Skeletal muscle tissue (tissue), 4 donors: ENCODE results near the gene CNTN5. TPM values are rescaled to one million over a fixed set of nuclear protein-coding genes. Genes with fewer than 3 reads are reported as not detected.

Source experiments
- H3K27ac ChIP-seq: one replicate; pipeline ENCODE4 v1.7.0; 2013; ENCODE audit warnings: mild to moderate bottlenecking, low read depth, low read length, inconsistent platforms
- H3K27me3 ChIP-seq, 3 donors: one replicate each; pipeline ENCODE4 v1.7.0; 2013; ENCODE audit warnings: low read length in 3 of 3; ENCODE audit not compliant: control insufficient read depth in 3 of 3, insufficient read depth in 3 of 3
- H3K36me3 ChIP-seq, 3 donors: one replicate each; pipeline ENCODE4 v1.7.0; 2013; ENCODE audit warnings: low read length in 3 of 3; ENCODE audit not compliant: control insufficient read depth in 3 of 3, insufficient read depth in 3 of 3
- H3K4me1 ChIP-seq, 3 donors: one replicate each; pipeline ENCODE4 v1.7.0; 2013; ENCODE audit warnings: low read length in 3 of 3, mild to moderate bottlenecking in 3 of 3; ENCODE audit not compliant: control insufficient read depth in 3 of 3, insufficient read depth in 3 of 3
- H3K4me3 ChIP-seq, 3 donors: one replicate each; pipeline ENCODE4 v1.7.0; 2013; ENCODE audit warnings: low read length in 3 of 3
- H3K9ac ChIP-seq, 3 donors: one replicate each; pipeline ENCODE4 v1.7.0; 2013; ENCODE audit warnings: low read length in 3 of 3, mild to moderate bottlenecking in 3 of 3, moderate library complexity in 2 of 3, low read depth in 1 of 3
- H3K9me3 ChIP-seq, 3 donors: one replicate each; pipeline ENCODE4 v1.7.0; 2013; ENCODE audit warnings: low read length in 3 of 3; ENCODE audit not compliant: control insufficient read depth in 3 of 3
- total RNA-seq: library from RNA; depleted of rRNA; stranded (reverse); fragments of >200 nt; gene quantifications from one replicate; pipeline ENCODE4 v1.2.3, GENCODE V29; 2014
- donor health status: Osteomylitis.

CNTN5 gene
- total RNA-seq, 1 donor from 2014 or later = 10.4 TPM

DNA sequence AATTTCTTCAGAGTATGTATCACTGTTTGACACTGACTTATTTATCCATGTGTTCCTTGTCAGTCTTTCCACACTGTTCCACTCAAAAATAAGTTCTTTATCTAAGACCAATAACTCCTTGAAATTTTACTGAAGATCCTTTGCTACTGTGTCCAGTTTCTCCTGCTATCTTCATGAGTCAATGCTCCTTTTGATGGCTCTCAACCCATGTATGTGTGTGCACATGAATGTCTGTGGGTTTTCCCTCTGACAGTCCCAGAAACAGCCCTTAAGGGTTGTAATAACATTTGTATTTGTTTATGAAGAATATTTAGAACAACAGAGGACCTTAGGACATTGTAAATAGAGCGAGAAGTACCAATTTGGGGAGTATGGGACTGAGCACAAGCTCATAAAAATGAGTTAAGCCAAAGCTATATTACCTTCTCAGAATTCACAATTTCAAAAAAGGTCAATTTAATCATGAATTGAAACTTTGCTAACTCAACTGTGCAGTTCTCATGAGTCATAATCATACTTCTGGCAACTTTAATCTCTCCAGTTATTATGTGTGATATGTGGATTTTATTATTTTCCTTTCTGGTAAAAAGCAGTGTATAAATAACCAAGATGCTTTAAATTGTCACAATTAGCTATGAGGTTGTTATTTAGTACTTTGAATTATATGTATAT, 533.6 kb downstream of the CNTN5 start:
- no peaks in the 10 kb centered on the region for H3K36me3 ChIP-seq
- no peak overlapping the region for H3K27ac ChIP-seq
- no peaks in the 10 kb centered on the region for H3K4me1 ChIP-seq
- no peak overlapping the region for H3K9ac ChIP-seq
- H3K9me3 ChIP-seq = no peaks in the 10 kb centered on the region
- H3K27me3 ChIP-seq = no peaks in the 10 kb centered on the region
- H3K4me3 ChIP-seq = no peak overlapping the region

DNA sequence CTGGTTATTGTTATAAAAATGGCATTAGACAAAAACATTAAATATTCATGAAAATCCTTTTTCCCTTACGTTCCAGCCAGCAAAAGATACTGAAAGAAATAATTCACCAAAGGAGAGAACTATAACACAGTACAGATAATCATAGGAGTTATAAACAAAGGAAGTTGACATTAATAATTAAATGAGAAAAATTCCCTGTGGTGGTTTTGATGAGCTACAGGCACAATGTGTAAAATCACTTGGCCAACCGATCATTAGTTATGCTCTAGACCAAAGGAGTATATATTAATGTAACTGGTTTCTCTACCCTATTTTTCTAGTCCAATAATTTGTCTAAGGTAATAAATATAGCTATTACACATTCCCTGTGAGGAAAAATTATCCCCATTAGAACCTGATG, 534.7 kb downstream of the CNTN5 start:
- Histone ChIP-seq H3K27ac (no peak overlapping the region), H3K9me3 (no peaks in the 10 kb centered on the region), H3K36me3 (no peaks in the 10 kb centered on the region), H3K9ac (no peak overlapping the region), H3K27me3 (no peaks in the 10 kb centered on the region), H3K4me3 (no peak overlapping the region), H3K4me1 (no peaks in the 10 kb centered on the region)

DNA sequence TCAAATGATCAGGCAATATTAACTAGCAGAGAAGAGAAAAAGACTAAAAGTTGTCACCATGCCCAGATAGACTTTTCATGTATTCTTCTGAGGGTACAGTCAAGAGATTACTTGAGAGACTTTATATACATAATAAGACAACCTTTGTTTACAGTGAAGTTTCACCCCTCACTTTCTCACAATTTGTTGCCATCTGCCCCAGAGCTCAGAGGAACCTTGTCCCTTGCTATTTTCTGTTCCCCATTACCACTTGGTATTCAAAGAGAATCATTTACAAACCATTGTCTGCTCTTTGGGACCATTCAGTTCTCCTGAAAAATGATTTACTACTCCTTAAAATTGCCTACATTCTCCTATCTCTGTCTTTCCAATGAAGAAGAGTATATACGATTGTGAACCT, 544.6 kb downstream of the CNTN5 start:
- Histone ChIP-seq H3K27me3 (no peaks in the 10 kb centered on the region), H3K27ac (no peak overlapping the region), H3K4me3 (no peak overlapping the region), H3K36me3 (no peaks in the 10 kb centered on the region), H3K9ac (no peak overlapping the region), H3K9me3 (no peaks in the 10 kb centered on the region), H3K4me1 (no peaks in the 10 kb centered on the region)

DNA sequence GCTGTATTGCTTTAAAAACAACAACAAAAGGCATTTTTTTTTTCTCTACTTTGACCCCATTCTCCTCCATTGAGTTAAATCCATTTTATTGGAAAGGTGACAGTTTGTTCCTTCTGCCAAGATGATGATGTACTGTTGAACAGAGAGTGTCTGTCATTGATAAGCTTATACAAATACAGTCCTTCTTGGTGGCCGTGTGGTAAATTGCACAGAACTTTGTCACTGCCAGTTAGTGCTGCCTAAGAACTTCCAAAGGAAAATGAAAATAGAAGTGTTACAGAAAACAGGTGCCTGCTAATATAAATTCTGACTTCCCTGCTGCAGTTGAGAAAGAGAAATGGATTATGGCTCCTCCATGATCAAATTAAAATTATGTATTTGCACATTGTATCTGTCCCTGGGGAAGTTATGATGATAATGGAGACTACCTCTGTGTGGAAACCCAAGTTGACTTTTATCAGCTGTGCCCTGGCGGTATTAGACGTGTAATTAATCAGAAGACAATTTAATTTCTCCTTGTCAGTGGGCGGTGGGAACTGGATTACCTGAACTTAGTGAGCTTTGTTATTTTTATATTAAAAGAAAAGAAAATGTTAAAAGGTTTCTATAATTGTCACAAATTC, 546.7 kb downstream of the CNTN5 start:
- H3K27ac ChIP-seq = no peak overlapping the region
- H3K36me3 ChIP-seq = no peaks in the 10 kb centered on the region

DNA sequence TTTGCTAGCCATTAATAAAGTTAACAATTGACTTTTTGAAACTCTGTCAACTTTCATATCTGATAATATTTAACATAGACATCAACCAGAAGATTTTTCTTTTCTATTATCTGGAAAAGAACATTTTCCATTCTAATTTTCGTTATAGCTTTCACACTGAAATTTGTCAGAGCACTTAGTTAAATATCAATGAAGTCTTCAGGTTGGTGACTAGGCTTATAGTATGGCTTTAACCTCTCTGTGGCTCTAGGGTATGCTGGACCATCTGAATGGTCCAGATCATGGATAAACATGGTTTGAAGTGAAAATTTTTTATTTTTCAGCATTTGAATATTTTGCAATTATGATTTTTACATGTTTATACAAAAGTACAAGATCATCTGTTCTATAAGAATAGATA, 548.1 kb downstream of the CNTN5 start:
- Histone ChIP-seq H3K9me3 (no peaks in the 10 kb centered on the region), H3K4me1 (no peaks in the 10 kb centered on the region), H3K36me3 (no peaks in the 10 kb centered on the region), H3K27me3 (no peaks in the 10 kb centered on the region), H3K4me3 (no peak overlapping the region), H3K27ac (no peak overlapping the region), H3K9ac (no peak overlapping the region)

More for the DNA sequence above, 546.7 kb downstream of the CNTN5 start:
- no peak overlapping the region for H3K9ac ChIP-seq
- H3K4me1 ChIP-seq = no peaks in the 10 kb centered on the region
- H3K9me3 ChIP-seq = no peaks in the 10 kb centered on the region
- no peaks in the 10 kb centered on the region for H3K27me3 ChIP-seq
- no peak overlapping the region for H3K4me3 ChIP-seq

DNA sequence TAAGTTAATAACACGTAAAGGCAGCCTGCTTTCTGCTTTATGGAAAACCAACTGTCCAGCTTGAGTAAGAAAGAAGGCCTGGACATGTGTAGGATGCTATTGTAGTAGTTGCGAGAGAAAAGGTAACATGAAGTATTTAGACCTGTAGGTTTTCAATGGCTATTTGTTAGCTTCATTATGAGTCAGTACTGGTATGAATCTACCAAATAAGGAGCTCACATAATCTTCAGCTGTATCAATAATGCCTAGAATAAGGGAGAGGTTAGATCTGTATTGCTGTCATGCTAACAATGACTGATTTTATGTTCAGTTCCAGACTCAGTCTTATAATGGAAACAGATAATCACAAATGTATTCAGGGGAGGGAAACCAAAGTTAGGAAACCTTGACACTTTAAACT, 550.3 kb downstream of the CNTN5 start:
- H3K27ac ChIP-seq = no peak overlapping the region
- no peak overlapping the region for H3K4me3 ChIP-seq
- no peaks in the 10 kb centered on the region for H3K4me1 ChIP-seq
- H3K9ac ChIP-seq = no peak overlapping the region
- no peaks in the 10 kb centered on the region for H3K9me3 ChIP-seq
- no peaks in the 10 kb centered on the region for H3K36me3 ChIP-seq
- no peaks in the 10 kb centered on the region for H3K27me3 ChIP-seq

DNA sequence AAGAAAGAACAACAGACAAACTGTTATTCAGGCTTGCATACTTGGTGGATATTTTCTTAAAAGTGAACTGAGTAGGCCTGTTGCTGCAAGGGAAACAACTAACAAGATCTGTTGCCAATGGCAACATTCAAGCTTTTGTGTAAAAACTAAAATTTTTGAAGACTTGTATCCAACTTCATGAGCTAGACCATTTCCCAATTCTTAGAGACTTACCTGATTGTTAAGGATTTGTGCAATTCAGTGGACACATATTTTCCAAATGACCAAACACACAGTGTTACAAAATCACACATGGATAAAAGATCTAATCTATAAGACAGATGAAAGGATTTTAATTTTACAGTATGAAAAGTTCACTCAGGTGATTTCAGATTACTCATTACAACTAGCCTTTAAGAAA, 564.1 kb downstream of the CNTN5 start:
- H3K4me1 ChIP-seq = no peaks in the 10 kb centered on the region
- no peak overlapping the region for H3K4me3 ChIP-seq
- no peaks in the 10 kb centered on the region for H3K9me3 ChIP-seq
- no peak overlapping the region for H3K27ac ChIP-seq
- H3K27me3 ChIP-seq = no peaks in the 10 kb centered on the region
- no peaks in the 10 kb centered on the region for H3K36me3 ChIP-seq
- H3K9ac ChIP-seq = no peak overlapping the region

DNA sequence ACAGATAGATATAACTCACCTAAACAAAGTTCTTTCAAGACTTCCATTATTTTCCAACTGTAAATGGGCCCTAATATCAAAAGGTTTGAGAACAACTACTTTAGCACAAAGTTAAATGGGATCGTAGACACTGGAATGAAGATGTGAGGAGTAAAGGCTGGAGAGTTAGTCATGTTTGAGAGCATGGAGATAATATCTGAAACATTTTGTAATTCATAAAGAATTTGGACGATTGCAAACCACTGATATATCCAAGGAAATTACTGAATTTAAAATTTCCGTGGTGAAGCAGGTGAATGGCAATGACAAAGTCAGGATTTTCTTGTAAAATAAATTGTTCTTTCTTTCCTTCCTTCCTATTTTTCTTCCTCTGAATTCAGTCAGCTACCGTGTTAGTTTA, 564.9 kb downstream of the CNTN5 start:
- Histone ChIP-seq H3K36me3 (no peaks in the 10 kb centered on the region), H3K4me1 (no peaks in the 10 kb centered on the region), H3K27ac (no peak overlapping the region), H3K4me3 (no peak overlapping the region), H3K27me3 (no peaks in the 10 kb centered on the region), H3K9ac (no peak overlapping the region), H3K9me3 (no peaks in the 10 kb centered on the region)

DNA sequence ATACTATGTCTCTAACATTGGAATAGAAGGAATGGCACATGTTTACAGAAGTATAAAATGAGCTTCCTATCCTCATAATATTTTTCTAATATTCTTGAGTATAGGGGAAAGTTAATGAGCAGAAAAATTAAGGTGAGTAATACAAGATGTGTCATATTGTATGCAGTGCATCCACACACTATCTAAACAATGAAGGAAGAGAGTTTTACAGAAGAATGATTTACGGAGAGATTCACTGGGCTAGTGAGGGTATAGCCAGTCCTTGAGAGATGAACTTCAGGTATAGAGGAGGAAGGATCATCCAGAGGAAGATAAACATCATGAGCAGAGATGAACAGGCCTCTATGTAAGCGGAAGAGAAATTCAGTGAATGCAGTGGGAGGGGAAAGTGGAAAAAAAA, 569.0 kb downstream of the CNTN5 start:
- Histone ChIP-seq H3K9me3 (no peaks in the 10 kb centered on the region), H3K27ac (no peak overlapping the region), H3K9ac (no peak overlapping the region), H3K4me3 (no peak overlapping the region), H3K4me1 (no peaks in the 10 kb centered on the region), H3K27me3 (no peaks in the 10 kb centered on the region), H3K36me3 (no peaks in the 10 kb centered on the region)

DNA sequence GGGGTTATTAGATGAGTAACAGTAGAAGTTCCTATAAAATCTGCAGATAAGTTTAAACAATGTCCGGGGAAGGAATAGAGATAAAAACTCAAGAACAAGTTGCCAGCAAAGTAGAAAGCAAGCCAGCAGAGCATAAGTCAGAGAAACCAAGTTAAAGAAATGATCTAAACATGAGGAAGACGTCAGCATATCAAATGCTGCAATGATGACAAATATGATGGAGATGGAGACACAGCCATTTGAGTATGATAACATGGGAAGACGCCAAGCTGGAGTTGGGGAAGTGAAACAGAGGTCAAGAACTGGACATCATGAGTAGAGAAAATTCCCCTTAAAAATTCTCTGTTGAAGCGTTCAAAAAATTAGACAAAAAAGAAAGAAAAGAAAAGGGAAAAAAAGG, 571.5 kb downstream of the CNTN5 start:
- Histone ChIP-seq H3K27me3 (no peaks in the 10 kb centered on the region), H3K36me3 (no peaks in the 10 kb centered on the region), H3K9ac (no peak overlapping the region), H3K9me3 (no peaks in the 10 kb centered on the region), H3K4me1 (no peaks in the 10 kb centered on the region), H3K27ac (no peak overlapping the region), H3K4me3 (no peak overlapping the region)
